Measurements from ENCODE around the gene MGAT1.
A peak's percentile ranks its signal among the peaks of the same experiment; 100 is the strongest.

MGAT1 gene

DNA sequence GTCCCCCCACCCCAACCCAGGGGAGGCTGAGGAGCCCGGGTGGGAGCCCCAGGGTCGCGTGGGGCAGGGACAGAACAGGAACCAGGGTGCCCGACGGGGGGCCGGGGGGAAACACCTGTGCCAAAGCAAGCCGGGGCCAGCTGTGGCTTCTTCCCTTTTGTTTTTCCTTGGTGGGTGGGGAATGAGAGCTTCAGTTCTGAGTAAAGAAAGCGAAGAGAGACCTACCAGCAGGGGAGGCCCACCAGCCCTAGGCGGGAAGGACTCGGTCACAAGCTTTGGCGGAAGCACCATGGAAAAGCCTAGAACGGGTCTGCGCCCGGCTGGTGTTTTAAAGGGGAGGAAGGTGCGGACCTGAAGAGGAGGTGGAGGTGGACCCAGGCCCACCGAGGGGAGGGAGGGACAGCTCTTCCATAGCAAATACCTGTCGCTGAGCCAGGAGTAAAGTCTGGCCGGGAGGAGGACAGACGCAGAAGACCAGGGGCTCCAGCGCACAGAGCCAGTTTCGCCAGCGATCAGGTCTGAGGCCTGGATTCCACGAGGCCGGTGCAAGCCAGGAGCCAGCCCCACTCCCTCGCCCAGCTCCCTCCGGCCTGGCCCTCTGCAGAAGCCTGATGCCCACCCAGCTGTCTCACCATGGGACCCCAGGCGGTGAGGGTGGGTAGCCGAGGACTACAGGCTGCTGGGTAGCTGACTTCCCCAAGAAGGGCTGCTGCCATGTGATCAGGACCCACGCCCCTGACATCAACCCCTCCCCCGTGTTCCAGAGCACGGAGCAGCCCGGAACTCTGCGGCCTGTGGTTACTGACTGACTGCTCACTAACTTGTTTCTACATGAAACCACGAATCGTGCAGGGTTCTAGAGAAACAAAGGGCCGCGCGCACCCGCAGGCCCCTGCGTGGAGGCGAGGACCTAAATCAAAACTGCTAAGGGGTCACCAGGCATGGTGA lies 849 bp upstream of the MGAT1 start:
- peak overlapping the region; percentile 39 for H3K4me3 ChIP-seq (ENCODE audit: low read depth, low read length)
- TF ChIP-seq CTCF (IDR thresholded peaks at IDR 0.05; ENCODE audit: low read depth, low read length), result no peak
- no peaks in the 10 kb centered on the region for H3K36me3 ChIP-seq
- no peaks in the 10 kb centered on the region for H3K27me3 ChIP-seq
- H3K9me3 ChIP-seq, result no peaks in the 10 kb centered on the region
- H3K4me1 ChIP-seq, result peaks cover 12% of the 10 kb centered on the region
- no peak for DNase-seq

GRCh38 chr5:180801596-180802324 lies 846 bp downstream of the MGAT1 start:
- Histone ChIP-seq H3K4me3 (ENCODE audit: low read depth, low read length) (peak overlapping the region; percentile 79), H3K9me3 (no peaks in the 10 kb centered on the region), H3K36me3 (no peaks in the 10 kb centered on the region), H3K4me1 (peaks cover 5% of the 10 kb centered on the region), H3K27me3 (no peaks in the 10 kb centered on the region)
- TF ChIP-seq CTCF (IDR thresholded peaks at IDR 0.05; ENCODE audit: low read depth, low read length), result no peak
- no peak for DNase-seq

- 0 out of 2 replicates have a peak, but pooled peaks have one; percentile 22 for TF ChIP-seq CTCF (IDR thresholded peaks at IDR 0.05; ENCODE audit: low read depth, low read length)
- no peaks in the 10 kb centered on the region for H3K27me3 ChIP-seq
- H3K9me3 ChIP-seq, result no peaks in the 10 kb centered on the region
- DNase-seq, result no peak
- H3K4me3 ChIP-seq (ENCODE audit: low read depth, low read length), result no peak overlapping the region
- peaks cover 4% of the 10 kb centered on the region for H3K4me1 ChIP-seq
- H3K36me3 ChIP-seq, result no peaks in the 10 kb centered on the region
These were observed 2.5 kb downstream of the MGAT1 start for GRCh38 chr5:180799902-180800801.

- Histone ChIP-seq H3K27me3 (no peaks in the 10 kb centered on the region), H3K36me3 (no peaks in the 10 kb centered on the region; the same call in 1 of the 2 replicates), H3K4me3 (ENCODE audit: low read depth, low read length) (no peak overlapping the region), H3K4me1 (peaks cover 4% of the 10 kb centered on the region), H3K9me3 (no peaks in the 10 kb centered on the region)
- TF ChIP-seq CTCF (IDR thresholded peaks at IDR 0.05; ENCODE audit: low read depth, low read length), result peak; percentile 43
- no peak for DNase-seq
These were observed 3.4 kb downstream of the MGAT1 start for GRCh38 chr5:180799194-180799593.

DNA sequence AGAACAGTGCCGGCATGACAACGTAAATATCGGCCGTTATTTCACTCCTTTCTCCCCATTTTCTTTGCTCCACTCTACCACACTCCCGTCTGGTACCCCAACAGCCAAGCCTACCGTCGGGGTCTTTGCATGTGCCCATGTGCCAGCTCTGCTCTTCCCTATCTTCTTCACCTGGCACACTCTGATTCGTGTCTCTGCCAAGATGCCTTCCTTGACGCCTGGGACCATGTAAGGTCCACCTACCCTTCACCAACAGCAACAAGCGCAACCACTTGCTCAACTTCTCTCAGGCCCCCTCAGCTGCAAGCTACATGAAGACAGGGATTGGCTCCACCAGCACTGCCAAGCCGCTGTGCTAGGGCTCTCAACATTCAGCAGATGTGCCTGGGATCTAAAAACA lies 4.4 kb downstream of the MGAT1 start:
- no peaks in the 10 kb centered on the region; the same call in 1 of the 2 replicates for H3K36me3 ChIP-seq

More for the DNA sequence above, 4.4 kb downstream of the MGAT1 start:
- TF ChIP-seq CTCF (IDR thresholded peaks at IDR 0.05; ENCODE audit: low read depth, low read length), result no peak
- peaks cover 4% of the 10 kb centered on the region for H3K4me1 ChIP-seq
- no peaks in the 10 kb centered on the region for H3K9me3 ChIP-seq
- no peak for DNase-seq
- no peak overlapping the region for H3K4me3 ChIP-seq (ENCODE audit: low read depth, low read length)
- no peaks in the 10 kb centered on the region for H3K27me3 ChIP-seq

All from BE2C (cell line).